CD4-positive, CD25-positive, alpha-beta regulatory T cell (primary cell): ENCODE measurements around the gene NIM1K. TPM values are rescaled to one million over a fixed set of nuclear protein-coding genes. Genes with fewer than 3 reads are reported as not detected.

Experiments
- ATAC-seq, 2 donors: fragments of 150-1000 bp; cut with Tn5 transposase; one replicate each; pipeline ENCODE4 v1.10.0; 2021; ENCODE audit warnings: low read depth in 2 of 2, moderate number of reproducible peaks in 2 of 2, moderate library complexity in 1 of 2
- DNase-seq, 3 donors: peaks; one replicate each; pipeline versions ENCODE4 v3.0.0 to v3.0.0-alpha.2; 2012 to 2022; ENCODE audit warnings: mixed read lengths in 1 of 3
- H3K27ac ChIP-seq: one replicate; pipeline ENCODE4 v1.7.0; 2013; ENCODE audit warnings: mild to moderate bottlenecking, low read length; ENCODE audit not compliant: insufficient read depth, poor library complexity, severe bottlenecking
- H3K27me3 ChIP-seq: one replicate; pipeline ENCODE4 v1.7.0; 2013; ENCODE audit warnings: low read length; ENCODE audit not compliant: control insufficient read depth, insufficient read depth
- H3K36me3 ChIP-seq: one replicate; pipeline ENCODE4 v1.7.0; 2013; ENCODE audit warnings: mild to moderate bottlenecking, low read length, moderate library complexity; ENCODE audit not compliant: control insufficient read depth, insufficient read depth
- H3K4me1 ChIP-seq: 2 replicates; pipeline ENCODE4 v1.7.0; 2013; ENCODE audit warnings: mild to moderate bottlenecking, low read length; ENCODE audit not compliant: insufficient read depth, control insufficient read depth, poor library complexity, severe bottlenecking
- H3K4me3 ChIP-seq: one replicate; pipeline ENCODE4 v1.7.0; 2013; ENCODE audit warnings: low read depth, mild to moderate bottlenecking, low read length, moderate library complexity
- H3K9me3 ChIP-seq, 2 experiments: 1 replicate in 1 of 2; 2 replicates in 1 of 2; pipeline ENCODE4 v1.7.0; 2013; ENCODE audit warnings: low read length in 2 of 2, mild to moderate bottlenecking in 1 of 2, moderate library complexity in 1 of 2; ENCODE audit not compliant: control insufficient read depth in 2 of 2
- H3K27ac Mint-ChIP-seq, 3 donors: one replicate each; pipeline ENCODE4 v1.8.0; 2020 to 2022; ENCODE audit warnings: mild to moderate bottlenecking in 3 of 3, mixed read lengths in 3 of 3, moderate library complexity in 2 of 3
- H3K27me3 Mint-ChIP-seq: one replicate; pipeline ENCODE4 v1.8.0; 2022; ENCODE audit warnings: mild to moderate bottlenecking, mixed read lengths
- H3K36me3 Mint-ChIP-seq: one replicate; pipeline ENCODE4 v1.8.0; 2020; ENCODE audit warnings: mixed read lengths
- H3K4me1 Mint-ChIP-seq, 4 donors: one replicate each; pipeline ENCODE4 v1.8.0; 2020 to 2022; ENCODE audit warnings: mixed read lengths in 4 of 4, mild to moderate bottlenecking in 1 of 4
- H3K4me3 Mint-ChIP-seq, 4 donors: one replicate each; pipeline ENCODE4 v1.8.0; 2020 to 2022; ENCODE audit warnings: mild to moderate bottlenecking in 4 of 4, mixed read lengths in 4 of 4, moderate library complexity in 3 of 4
- H3K9me3 Mint-ChIP-seq, 7 donors: one replicate each; pipeline ENCODE4 v1.8.0; 2020 to 2022; ENCODE audit warnings: mixed read lengths in 7 of 7, mild to moderate bottlenecking in 3 of 7, moderate library complexity in 2 of 7
- polyA plus RNA-seq, 4 donors: library from polyadenylated mRNA; unstranded; fragments of 300-500 nt; fragmentation: Illumina TruSeq; gene quantifications; one replicate each; pipeline ENCODE4 v1.2.3, GENCODE V29; 2021
- total RNA-seq: library from RNA; stranded (reverse); gene quantifications from one replicate; pipeline ENCODE4 v1.2.3, GENCODE V29; 2022

Gene NIM1K
- total and polyA plus RNA-seq, 5 donors from 2014 or later = 0.16 to 0.67 (median 0.26) TPM; not detected in 2

DNA sequence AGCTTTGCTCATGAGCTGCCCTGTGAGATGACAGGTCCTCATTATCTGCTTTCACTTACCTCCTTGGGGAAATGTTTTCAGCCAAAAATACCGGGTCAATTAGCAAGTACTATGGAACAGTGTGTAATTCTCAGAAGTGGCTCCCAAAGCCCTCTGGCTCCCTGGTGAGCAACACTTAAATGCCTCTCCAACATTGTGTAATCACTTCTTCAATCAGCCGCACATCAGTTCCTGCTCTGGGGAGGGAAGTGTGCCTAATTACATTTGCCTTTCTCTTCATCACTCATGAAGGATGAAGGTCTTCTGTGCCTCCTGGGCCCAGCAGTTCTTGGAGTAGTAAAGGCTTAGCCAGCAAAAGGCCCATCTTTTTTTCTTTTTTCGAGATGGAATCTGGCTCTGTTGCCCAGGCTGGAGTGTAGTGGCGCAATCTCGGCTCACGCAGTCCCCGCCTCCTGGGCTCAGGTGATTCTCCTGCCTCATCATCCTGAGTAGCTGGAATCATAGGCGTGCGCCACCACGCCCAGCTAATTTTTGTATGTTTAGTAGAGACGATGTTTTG, 23.1 kb downstream of the NIM1K start:
- peaks cover 30% of the 10 kb centered on the region for H3K27me3 Mint-ChIP-seq
- no peaks in the 10 kb centered on the region for H3K9me3 ChIP-seq

DNA sequence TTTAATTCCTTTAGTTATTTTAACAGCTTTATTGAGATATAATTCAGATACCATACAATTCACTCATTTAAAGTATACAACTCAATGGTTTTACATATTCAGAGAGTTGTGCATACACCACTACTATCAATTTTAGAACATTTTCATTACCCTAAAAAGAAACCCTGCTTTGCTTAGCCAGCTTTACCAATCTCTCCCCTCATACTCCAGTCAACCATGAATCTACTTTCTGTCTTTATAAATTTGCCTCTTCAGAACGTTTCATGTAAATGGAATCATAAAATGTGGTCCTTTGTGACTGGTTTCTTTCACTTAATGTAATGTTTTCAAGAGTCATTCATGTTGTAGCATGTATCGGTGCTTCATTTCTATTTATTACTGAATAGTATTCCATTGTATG, 24.9 kb downstream of the NIM1K start:
- no peak overlapping the region for H3K4me3 Mint-ChIP-seq
- no peaks in the 10 kb centered on the region for H3K36me3 Mint-ChIP-seq
- DNase-seq = no peak
- peaks cover 0 to 3% (median 0%) of the 10 kb centered on the region in 4 donors for H3K4me1 Mint-ChIP-seq
- H3K27me3 Mint-ChIP-seq = peaks cover 20% of the 10 kb centered on the region
- Histone ChIP-seq H3K4me1 (no peaks in the 10 kb centered on the region), H3K9me3 (no peaks in the 10 kb centered on the region), H3K27me3 (peaks cover 2% of the 10 kb centered on the region), H3K36me3 (no peaks in the 10 kb centered on the region), H3K4me3 (no peak overlapping the region), H3K27ac (no peak overlapping the region)
- peaks cover 0 to 2% (median 0%) of the 10 kb centered on the region in 7 donors for H3K9me3 Mint-ChIP-seq
- H3K27ac Mint-ChIP-seq = no peak overlapping the region
- ATAC-seq = no peak

More for the DNA sequence above, 23.1 kb downstream of the NIM1K start:
- Histone ChIP-seq H3K4me3 (no peak overlapping the region), H3K36me3 (no peaks in the 10 kb centered on the region), H3K4me1 (no peaks in the 10 kb centered on the region), H3K27ac (no peak overlapping the region), H3K27me3 (peaks cover 8% of the 10 kb centered on the region)
- Mint-ChIP-seq H3K27ac (no peak overlapping the region), H3K9me3 (peaks cover 0 to 2% (median 0%) of the 10 kb centered on the region in 7 donors), H3K36me3 (no peaks in the 10 kb centered on the region), H3K4me3 (no peak overlapping the region), H3K4me1 (peaks cover 0 to 3% (median 0%) of the 10 kb centered on the region in 4 donors)
- ATAC-seq = no peak
- no peak for DNase-seq

DNA sequence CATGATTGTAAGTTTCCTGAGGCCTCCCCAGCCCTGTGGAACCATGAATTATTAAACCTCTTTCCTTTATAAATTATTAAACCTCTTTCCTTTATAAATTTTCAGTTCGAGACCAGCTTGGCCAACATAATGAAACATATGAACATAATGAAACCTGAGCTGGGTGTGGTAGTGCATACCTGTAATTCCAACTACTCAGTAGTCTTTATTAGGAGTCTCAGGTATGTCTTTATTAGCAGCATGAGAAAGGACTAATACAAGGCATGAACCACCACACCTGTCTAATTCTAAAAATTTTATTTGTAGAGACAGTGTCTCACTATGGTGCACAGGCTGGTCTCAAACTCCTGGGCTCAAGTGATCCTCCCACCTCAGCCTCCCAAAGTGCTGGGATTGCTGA, 27.1 kb downstream of the NIM1K start:
- Mint-ChIP-seq H3K27me3 (peaks cover 15% of the 10 kb centered on the region), H3K4me1 (peaks cover 0 to 3% (median 0%) of the 10 kb centered on the region in 4 donors), H3K9me3 (peaks cover 0 to 2% (median 0%) of the 10 kb centered on the region in 7 donors), H3K36me3 (no peaks in the 10 kb centered on the region), H3K27ac (no peak overlapping the region), H3K4me3 (no peak overlapping the region)
- no peaks in the 10 kb centered on the region for H3K9me3 ChIP-seq
- H3K27me3 ChIP-seq = peaks cover 2% of the 10 kb centered on the region
- no peak overlapping the region for H3K27ac ChIP-seq
- DNase-seq (no peak), ATAC-seq (no peak)
- no peaks in the 10 kb centered on the region for H3K4me1 ChIP-seq
- H3K4me3 ChIP-seq = no peak overlapping the region
- no peaks in the 10 kb centered on the region for H3K36me3 ChIP-seq

DNA sequence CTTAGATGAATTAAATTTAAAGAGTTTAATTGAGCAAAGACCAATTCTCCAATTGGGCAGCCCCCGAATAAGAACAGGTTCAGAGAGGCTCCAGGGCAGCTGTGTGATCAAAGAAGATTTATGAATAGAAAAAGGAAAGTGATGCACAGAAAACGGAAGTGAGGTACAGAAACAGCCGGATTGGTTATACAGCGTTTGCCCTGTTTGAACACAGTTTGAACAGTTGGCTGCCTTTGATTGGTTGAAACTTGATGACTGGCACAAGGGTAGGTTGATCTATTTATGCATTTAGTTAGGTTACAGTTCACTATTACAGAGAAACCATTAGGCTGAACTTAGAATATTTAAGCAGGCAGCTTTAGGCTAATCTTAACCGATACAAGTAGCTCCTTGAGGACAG, 29.5 kb downstream of the NIM1K start:
- Mint-ChIP-seq H3K9me3 (peaks cover 0 to 2% (median 0%) of the 10 kb centered on the region in 7 donors), H3K27me3 (peaks cover 10% of the 10 kb centered on the region), H3K4me3 (no peak overlapping the region), H3K4me1 (no peaks in the 10 kb centered on the region), H3K36me3 (no peaks in the 10 kb centered on the region), H3K27ac (no peak overlapping the region)
- Histone ChIP-seq H3K9me3 (no peaks in the 10 kb centered on the region), H3K4me1 (no peaks in the 10 kb centered on the region), H3K27ac (no peak overlapping the region), H3K27me3 (peaks cover 2% of the 10 kb centered on the region), H3K4me3 (no peak overlapping the region), H3K36me3 (no peaks in the 10 kb centered on the region)
- ATAC-seq (no peak), DNase-seq (no peak)

DNA sequence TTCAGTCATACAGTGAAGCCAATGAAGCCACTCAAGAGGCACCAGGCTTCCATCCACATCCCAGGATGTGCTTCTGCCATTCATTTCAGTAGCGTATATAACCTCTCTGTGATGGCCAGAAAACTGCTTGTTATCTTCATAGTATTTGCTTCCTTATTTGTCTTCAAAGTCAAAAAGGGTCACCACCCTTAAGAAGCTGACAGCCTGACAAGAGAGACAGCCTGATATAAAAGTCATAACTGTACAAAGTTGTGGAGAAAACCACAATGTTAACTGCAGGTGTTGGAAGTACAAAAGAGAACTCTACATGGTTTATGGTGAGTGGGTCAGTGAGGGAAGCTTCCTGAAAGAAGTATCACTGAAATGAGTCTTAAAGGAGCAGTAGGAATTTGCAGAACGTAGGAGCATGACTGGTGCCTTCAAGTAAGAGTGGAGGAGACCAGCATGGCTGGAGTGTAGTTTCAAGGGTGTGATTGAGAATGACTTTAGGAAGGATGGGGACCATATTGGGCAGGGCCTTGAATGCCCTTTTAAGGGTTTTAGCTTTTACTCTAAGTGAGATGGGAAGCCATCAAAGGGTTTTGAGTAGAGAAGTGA, 33.7 kb downstream of the NIM1K start:
- Mint-ChIP-seq H3K4me3 (no peak overlapping the region), H3K27ac (no peak overlapping the region), H3K36me3 (no peaks in the 10 kb centered on the region), H3K9me3 (no peaks in the 10 kb centered on the region), H3K4me1 (no peaks in the 10 kb centered on the region), H3K27me3 (no peaks in the 10 kb centered on the region)
- DNase-seq = no peak
- no peak overlapping the region for H3K27ac ChIP-seq
- no peaks in the 10 kb centered on the region for H3K27me3 ChIP-seq
- no peaks in the 10 kb centered on the region for H3K4me1 ChIP-seq
- no peak overlapping the region for H3K4me3 ChIP-seq
- no peaks in the 10 kb centered on the region for H3K9me3 ChIP-seq
- no peaks in the 10 kb centered on the region for H3K36me3 ChIP-seq
- ATAC-seq = no peak

DNA sequence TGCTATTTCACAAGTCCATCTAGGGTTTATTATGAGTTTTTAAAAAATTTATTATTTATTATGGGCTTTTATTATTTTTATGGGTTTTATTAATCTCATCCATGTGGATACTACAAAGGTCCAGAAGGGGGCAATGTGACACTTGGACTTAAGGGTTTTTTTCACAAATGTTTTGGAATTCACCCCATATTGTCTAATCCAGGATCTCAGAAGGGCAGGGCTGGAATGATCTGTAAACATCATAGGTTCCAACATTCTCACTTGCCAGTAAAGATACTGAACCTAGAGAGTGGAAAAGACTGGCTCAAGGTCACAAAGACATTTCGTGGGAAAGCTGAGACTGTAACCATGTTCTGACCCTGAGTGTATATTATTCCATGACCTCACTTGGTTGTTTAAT, 35.6 kb downstream of the NIM1K start:
- DNase-seq = peak in 1 of 3 donors; percentile 18

DNA sequence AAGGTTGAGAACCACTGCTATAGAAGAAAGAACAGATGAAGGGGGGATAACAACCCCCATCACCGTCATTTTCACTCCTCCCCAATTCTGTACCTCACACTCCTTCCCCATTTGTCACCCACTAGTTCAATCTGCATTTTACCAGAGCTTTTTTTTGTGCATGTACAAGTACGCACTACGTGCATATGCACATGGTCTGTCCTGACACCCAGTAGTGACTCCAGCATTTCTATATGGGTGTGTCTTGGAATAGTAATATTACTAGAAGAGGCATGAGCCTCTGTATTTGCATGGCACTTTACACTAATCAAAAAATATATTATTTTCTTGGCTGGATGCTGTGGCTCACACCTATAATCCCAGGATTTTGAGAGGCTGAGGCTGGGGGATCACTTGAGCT, 38.7 kb downstream of the NIM1K start:
- Mint-ChIP-seq H3K9me3 (no peaks in the 10 kb centered on the region), H3K27ac (no peak overlapping the region), H3K27me3 (no peaks in the 10 kb centered on the region), H3K4me1 (peaks cover 0 to 7% (median 5%) of the 10 kb centered on the region in 4 donors), H3K36me3 (no peaks in the 10 kb centered on the region), H3K4me3 (no peak overlapping the region)
- Histone ChIP-seq H3K4me1 (no peaks in the 10 kb centered on the region), H3K27ac (no peak overlapping the region), H3K9me3 (no peaks in the 10 kb centered on the region), H3K36me3 (no peaks in the 10 kb centered on the region), H3K27me3 (no peaks in the 10 kb centered on the region), H3K4me3 (no peak overlapping the region)
- no peak for ATAC-seq
- DNase-seq = no peak

More for the DNA sequence above, 35.6 kb downstream of the NIM1K start:
- Mint-ChIP-seq H3K27me3 (no peaks in the 10 kb centered on the region), H3K27ac (no peak overlapping the region), H3K4me3 (no peak overlapping the region), H3K9me3 (no peaks in the 10 kb centered on the region), H3K36me3 (no peaks in the 10 kb centered on the region), H3K4me1 (no peaks in the 10 kb centered on the region)
- Histone ChIP-seq H3K27me3 (no peaks in the 10 kb centered on the region), H3K27ac (no peak overlapping the region), H3K4me3 (no peak overlapping the region), H3K36me3 (no peaks in the 10 kb centered on the region), H3K9me3 (no peaks in the 10 kb centered on the region), H3K4me1 (no peaks in the 10 kb centered on the region)
- no peak for ATAC-seq

DNA sequence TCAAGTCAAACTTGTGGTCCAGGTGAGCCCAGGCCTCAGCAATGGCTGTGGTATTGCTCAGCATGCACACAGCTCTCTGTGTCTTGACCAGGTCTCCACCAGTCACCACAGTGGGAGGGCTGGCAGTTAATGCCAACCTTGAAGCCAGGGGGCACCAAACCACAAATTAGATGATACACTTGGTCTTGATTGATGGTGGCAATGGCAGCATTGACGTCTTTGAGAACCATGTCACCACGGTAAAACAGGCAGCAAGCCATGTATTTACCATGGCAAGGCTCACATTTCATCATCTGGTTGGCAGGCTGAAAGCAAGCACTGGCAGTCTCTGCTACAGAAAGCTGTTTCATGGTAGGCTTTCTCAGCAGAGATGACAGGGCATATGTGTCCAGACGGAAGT, 40.0 kb downstream of the NIM1K start:
- Histone ChIP-seq H3K27ac (no peak overlapping the region), H3K4me1 (no peaks in the 10 kb centered on the region), H3K9me3 (no peaks in the 10 kb centered on the region), H3K36me3 (no peaks in the 10 kb centered on the region), H3K27me3 (no peaks in the 10 kb centered on the region), H3K4me3 (no peak overlapping the region)
- Mint-ChIP-seq H3K27ac (no peak overlapping the region), H3K27me3 (no peaks in the 10 kb centered on the region), H3K9me3 (no peaks in the 10 kb centered on the region), H3K4me3 (no peak overlapping the region), H3K4me1 (peaks cover 0 to 7% (median 5%) of the 10 kb centered on the region in 4 donors), H3K36me3 (no peaks in the 10 kb centered on the region)
- ATAC-seq = peak in 1 of 2 donors; percentile 40
- peak in 1 of 3 donors; percentile 35 for DNase-seq
